Epithelial cell of prostate (primary cell): ENCODE results near the gene TNFRSF14.

Experiments
- DNase-seq: peaks from one replicate; pipeline ENCODE4 v3.0.0-alpha.2; 2011; ENCODE audit warnings: low read depth, low spot score
- H3K27ac ChIP-seq: fragments of 450-650 bp; 2 replicates; pipeline ENCODE4 v1.5.1; 2017; ENCODE audit warnings: mild to moderate bottlenecking

Gene TNFRSF14

GRCh38 chr1:2584686-2585317 is 28.6 kb downstream of the TNFRSF14 start:
- no peak overlapping the region for H3K27ac ChIP-seq
- DNase-seq: no peak

GRCh38 chr1:2585318-2586092 is 29.3 kb downstream of the TNFRSF14 start:
- peak overlapping the region; percentile 76 for H3K27ac ChIP-seq
- no peak for DNase-seq

- peak within 1 kb of the TSS; percentile 76 for H3K27ac ChIP-seq
Measured at GRCh38 chr1:2586154-2587070, 30.2 kb downstream of the TNFRSF14 start, which contains the start of gene PRXL2B. TSS of gene PRXL2B (plus strand) at chr1:2586777. CDS start at chr1:2586886, 109 bp downstream.

GRCh38 chr1:2587071-2587859 is 31.1 kb downstream of the TNFRSF14 start:
- no peak for DNase-seq
- H3K27ac ChIP-seq: peak overlapping the region; percentile 76

More at GRCh38 chr1:2586154-2587070, 30.2 kb downstream of the TNFRSF14 start, which contains the start of gene PRXL2B:
- DNase-seq: peak; percentile 95

- DNase-seq: no peak
- H3K27ac ChIP-seq: no peak overlapping the region
Measured at GRCh38 chr1:2587860-2588571, 31.8 kb downstream of the TNFRSF14 start.

- no peak overlapping the region for H3K27ac ChIP-seq
- DNase-seq: no peak
Measured at GRCh38 chr1:2588661-2589430, 32.7 kb downstream of the TNFRSF14 start.

- DNase-seq: no peak
- H3K27ac ChIP-seq: no peak overlapping the region
Measured at GRCh38 chr1:2589431-2590232, 33.5 kb downstream of the TNFRSF14 start.

- no peak for DNase-seq
- no peak overlapping the region for H3K27ac ChIP-seq
Measured at GRCh38 chr1:2590233-2591141, 34.3 kb downstream of the TNFRSF14 start.

- no peak for DNase-seq
- no peak overlapping the region for H3K27ac ChIP-seq
Measured at GRCh38 chr1:2591233-2591580, 35.0 kb downstream of the TNFRSF14 start.

- no peak for DNase-seq
- H3K27ac ChIP-seq: no peak overlapping the region
Measured at GRCh38 chr1:2591581-2592261, 35.5 kb downstream of the TNFRSF14 start.

- no peak overlapping the region for H3K27ac ChIP-seq
- no peak for DNase-seq
Measured at GRCh38 chr1:2592672-2593071, 36.5 kb downstream of the TNFRSF14 start.

GRCh38 chr1:2593251-2593878 is 37.2 kb downstream of the TNFRSF14 start:
- no peak overlapping the region for H3K27ac ChIP-seq
- DNase-seq: no peak

- DNase-seq: no peak
Measured at GRCh38 chr1:2594001-2594640, 38.0 kb downstream of the TNFRSF14 start.

GRCh38 chr1:2594641-2595131 is 38.5 kb downstream of the TNFRSF14 start:
- H3K27ac ChIP-seq: no peak overlapping the region
- no peak for DNase-seq

More at GRCh38 chr1:2594001-2594640, 38.0 kb downstream of the TNFRSF14 start:
- H3K27ac ChIP-seq: no peak overlapping the region

GRCh38 chr1:2595261-2595811 is 39.2 kb downstream of the TNFRSF14 start:
- no peak overlapping the region for H3K27ac ChIP-seq
- DNase-seq: no peak
